H1 (cell line): ENCODE measurements around the gene RIT2.

Experiments
- CBX5 ChIP-seq: fragments of 300-800, 300-1000 bp; sonication (generic); IDR thresholded peaks from 2 replicates; pipeline ENCODE4 v1.7.1; 2016; ENCODE audit warnings: antibody characterized with exemption, low read length, low read depth
- CTCF ChIP-seq, 3 experiments: IDR thresholded peaks; 1 replicate in 2 of 3; 2 replicates in 1 of 3; pipeline versions ENCODE4 v1.5.1 to v1.6.1; 2011; ENCODE audit warnings: low read length in 3 of 3, mild to moderate bottlenecking in 3 of 3, inconsistent platforms in 2 of 3, low read depth in 1 of 3, moderate library complexity in 1 of 3; ENCODE audit not compliant: insufficient read depth in 1 of 3; ENCODE audit errors: control extremely low read depth in 1 of 3
- GTF2F1 ChIP-seq: IDR thresholded peaks from 2 replicates; pipeline ENCODE4 v1.6.1; 2012; ENCODE audit warnings: low read depth, low read length, improper control_type of control experiment, borderline replicate concordance
- KDM4A ChIP-seq: IDR thresholded peaks from one replicate; pipeline ENCODE4 v1.7.1; 2012; ENCODE audit warnings: low read depth, mild to moderate bottlenecking, moderate library complexity, low read length, inconsistent platforms; ENCODE audit not compliant: severe bottlenecking
- PHF8 ChIP-seq: fragments of 200-600 bp; sonication (generic); conservative IDR thresholded peaks from 2 replicates; pipeline ENCODE4 v1.7.1; 2012; ENCODE audit warnings: low read depth, mild to moderate bottlenecking, inconsistent platforms, low read length, moderate library complexity
- POLR2A ChIP-seq, 2 experiments: IDR thresholded peaks; 1 replicate in 1 of 2; 2 replicates in 1 of 2; pipeline ENCODE4 v1.6.1; 2011; ENCODE audit warnings: low read depth in 2 of 2, low read length in 2 of 2, mild to moderate bottlenecking in 2 of 2; ENCODE audit errors: control extremely low read depth in 1 of 2
- RNF2 ChIP-seq: fragments of 200-900, 300-1000 bp; sonication (generic); IDR thresholded peaks from 2 replicates; pipeline ENCODE4 v1.7.1; 2016; ENCODE audit warnings: borderline replicate concordance, low read depth, mild to moderate bottlenecking, antibody characterized with exemption, low read length; ENCODE audit not compliant: poor library complexity, severe bottlenecking; ENCODE audit errors: missing control alignments
- SRF ChIP-seq: IDR thresholded peaks from 2 replicates; pipeline ENCODE4 v1.6.1; 2011; ENCODE audit warnings: mild to moderate bottlenecking, low read depth, low read length, moderate library complexity
- TCF12 ChIP-seq: IDR thresholded peaks from 2 replicates; pipeline ENCODE4 v1.6.1; 2011; ENCODE audit warnings: low read depth, mild to moderate bottlenecking, low read length

- TF ChIP-seq PHF8 (no peak), CTCF (IDR thresholded peaks at IDR 0.05; ENCODE audit: control extremely low read depth in 1 of 3, insufficient read depth in 1 of 3, low read depth in 1 of 3, low read length in 3 of 3) (no peak), GTF2F1 (no peak), KDM4A (no peak), TCF12 (no peak), CBX5 (no peak), POLR2A (IDR thresholded peaks at IDR 0.05; ENCODE audit: control extremely low read depth in 1 of 2, low read depth in 2 of 2, low read length in 2 of 2) (no peak), RNF2 (no peak), SRF (no peak)
Measured at GRCh38 chr18:42756214-42756613, 359.3 kb downstream of the RIT2 start.
